Panc1 (cell line): ENCODE measurements around the gene NFIB. TPM values are rescaled to one million over a fixed set of nuclear protein-coding genes. Genes with fewer than 3 reads are reported as not detected.

Source experiments
- ATAC-seq: fragments of 200-7000 bp; cut with Tn5 transposase; 2 replicates; pipeline ENCODE4 v1.9.1; 2020; ENCODE audit warnings: mild to moderate bottlenecking, moderate library complexity
- BruUV-seq: library from RNA; stranded (reverse); fragments of 400-500 nt; replicated peaks from 2 replicates; lab custom pipeline; 2021; lab: Mats Ljungman, UMichigan
- CTCF ChIA-PET: fragments of 300-600 bp; sonication (Branson Sonifier 250); formaldehyde crosslinking; loops from one replicate; lab custom pipeline; 2022; ENCODE audit warnings: antibody characterized with exemption; lab: Charles Lee
- POLR2A ChIA-PET: fragments of 300-600 bp; sonication (Branson Sonifier 250); formaldehyde crosslinking; loops from one replicate; lab custom pipeline; 2022; ENCODE audit warnings: antibody characterized with exemption; lab: Charles Lee
- DNase-seq: peaks from one replicate; pipeline ENCODE4 v3.0.0-alpha.2; 2010; ENCODE audit warnings: low read depth, low spot score
- H3K27ac ChIP-seq: 2 replicates; pipeline ENCODE4 v1.5.1; 2011; ENCODE audit warnings: mild to moderate bottlenecking, low read length, inconsistent platforms
- H3K27me3 ChIP-seq: fragments of 200-500 bp; sonication (Bioruptor generic); 2 replicates; pipeline ENCODE4 v1.6.0; 2014; ENCODE audit warnings: low read length, inconsistent platforms; ENCODE audit not compliant: control insufficient read depth, insufficient read depth
- H3K36me3 ChIP-seq: fragments of 200-500 bp; sonication (Bioruptor generic); 2 replicates; pipeline ENCODE4 v1.5.1; 2014; ENCODE audit warnings: inconsistent platforms, mild to moderate bottlenecking, low read length, moderate library complexity; ENCODE audit not compliant: control insufficient read depth, insufficient read depth
- H3K4me1 ChIP-seq: 2 replicates; pipeline ENCODE4 v1.5.1; 2011; ENCODE audit warnings: inconsistent platforms, mild to moderate bottlenecking, low read length, moderate library complexity; ENCODE audit not compliant: control insufficient read depth, insufficient read depth
- H3K4me3 ChIP-seq, 2 experiments: 2 replicates each; pipeline ENCODE4 v1.5.1; 2011 to 2012; ENCODE audit warnings: low read depth in 2 of 2, low read length in 2 of 2, mild to moderate bottlenecking in 2 of 2, inconsistent platforms in 1 of 2, moderate library complexity in 1 of 2
- H3K9me3 ChIP-seq: fragments of 200-500 bp; sonication (Bioruptor generic); 2 replicates; pipeline ENCODE4 v1.5.1; 2014; ENCODE audit warnings: low read depth, mild to moderate bottlenecking, inconsistent platforms, low read length, moderate library complexity; ENCODE audit not compliant: control insufficient read depth, insufficient read depth
- CTCF ChIP-seq: fragments of 450-650 bp; IDR thresholded peaks from 2 replicates; pipeline ENCODE4 v1.5.1; 2017; ENCODE audit warnings: mild to moderate bottlenecking
- POLR2AphosphoS5 ChIP-seq: IDR thresholded peaks from 2 replicates; pipeline ENCODE4 v1.6.1; 2012; ENCODE audit warnings: mild to moderate bottlenecking, low read depth, low read length, moderate library complexity
- REST ChIP-seq, 2 experiments: IDR thresholded peaks; 2 replicates each; pipeline ENCODE4 v1.6.1; 2011 to 2012; ENCODE audit warnings: low read depth in 2 of 2, control low read depth in 1 of 2, low read length in 1 of 2, mild to moderate bottlenecking in 1 of 2, moderate library complexity in 1 of 2; ENCODE audit not compliant: insufficient read depth in 1 of 2
- SIN3A ChIP-seq: IDR thresholded peaks from 2 replicates; pipeline ENCODE4 v1.6.1; 2012; ENCODE audit warnings: low read depth, mild to moderate bottlenecking, low read length, moderate library complexity, borderline replicate concordance; ENCODE audit not compliant: insufficient read depth
- TCF7L2 ChIP-seq: IDR thresholded peaks from 2 replicates; pipeline ENCODE4 v1.6.1; 2011; ENCODE audit warnings: mild to moderate bottlenecking, low read depth, low read length, inconsistent platforms
- in situ Hi-C: cut with HindIII; loops from 2 replicates; pipeline ENCODE4 v1.10.0; 2016; ENCODE audit warnings: low sequenced_read_pairs, low pct_unique_long_range_greater_than_20kb
- intact Hi-C: fragments of 100-400 bp; cut with micrococcal nuclease; formaldehyde crosslinking; loops from one replicate; pipeline ENCODE4 v1.10.0; 2022; ENCODE audit not compliant: unreplicated experiment
- total RNA-seq: library from RNA; stranded (reverse); gene quantifications from one replicate; pipeline ENCODE4 v1.2.1, GENCODE V29; 2021; ENCODE audit not compliant: unreplicated experiment

Gene NFIB
- total RNA-seq, 1 experiment from 2014 or later: 26.7 TPM

- ChIA-PET CTCF (no interaction called here), POLR2A (interaction anchor here (0.6 kb wide), 2 partner anchors 55 to 555 kb away, joined by 3 to 9 read pairs; no protein-coding TSS in a partner anchor)
- DNase-seq (no peak), ATAC-seq (no peak)
- intact Hi-C loops (no loop called here), in situ Hi-C loops (no loop called here)
- Histone ChIP-seq H3K36me3 (no peaks in the 10 kb centered on the region), H3K27ac (peak overlapping the region; percentile 51; the same call in 1 of the 2 replicates), H3K4me1 (peaks cover 12% of the 10 kb centered on the region; the same call in 1 of the 2 replicates), H3K9me3 (no peaks in the 10 kb centered on the region), H3K27me3 (no peaks in the 10 kb centered on the region), H3K4me3 (no peak overlapping the region)
- BruUV-seq: no TSS peak
- TF ChIP-seq CTCF (no peak), SIN3A (no peak), POLR2AphosphoS5 (no peak), REST (IDR thresholded peaks at IDR 0.05; ENCODE audit: insufficient read depth in 1 of 2, low read depth in 2 of 2, low read length in 1 of 2) (no peak), TCF7L2 (no peak)
These were observed 101.1 kb downstream of the NFIB start for GRCh38 chr9:14212697-14213420.

- BruUV-seq: no TSS peak
- in situ Hi-C loops (no loop called here), intact Hi-C loops (no loop called here)
- ATAC-seq: no peak
- no peaks in the 10 kb centered on the region for H3K27me3 ChIP-seq
- no peak for DNase-seq
- no peaks in the 10 kb centered on the region for H3K9me3 ChIP-seq
- H3K4me1 ChIP-seq: peaks cover 12% of the 10 kb centered on the region; the same call in 1 of the 2 replicates
- H3K36me3 ChIP-seq: no peaks in the 10 kb centered on the region
- H3K4me3 ChIP-seq: no peak overlapping the region
- peak overlapping the region; percentile 39 for H3K27ac ChIP-seq
- ChIA-PET CTCF (no interaction called here), POLR2A (no interaction called here)
- TF ChIP-seq CTCF (no peak), REST (IDR thresholded peaks at IDR 0.05; ENCODE audit: insufficient read depth in 1 of 2, low read depth in 2 of 2, low read length in 1 of 2) (no peak), TCF7L2 (no peak)
These were observed 101.9 kb downstream of the NFIB start for GRCh38 chr9:14212077-14212476.
